ENCODE results near the gene SYT11. TPM values are rescaled to one million over a fixed set of nuclear protein-coding genes. Genes with fewer than 3 reads are reported as not detected.

Gene SYT11
- total RNA-seq, 4 donors from 2014 or later: 1.7 to 4.0 (median 3.5) TPM

GRCh38 chr1:155897746-155898145 is 38.4 kb downstream of the SYT11 start:
- WGBS, 2 donors: 79 to 81% methylated on average over 1 of the region's 1 CpG
- DNase-seq (ENCODE audit: low spot score in 2 of 2): no peak
- no peak overlapping the region for H3K4me3 ChIP-seq (ENCODE audit: low read depth, poor library complexity, severe bottlenecking)
- TF ChIP-seq POLR2A (IDR thresholded peaks at IDR 0.05) (no peak), CTCF (IDR thresholded peaks at IDR 0.05) (no peak)
- intact Hi-C loops (cut with DNase I; ENCODE audit: low total_unique reads): no loop called here

- no peak for DNase-seq (ENCODE audit: low spot score in 2 of 2)
- no peak overlapping the region for H3K4me3 ChIP-seq (ENCODE audit: low read depth, poor library complexity, severe bottlenecking)
- TF ChIP-seq POLR2A (IDR thresholded peaks at IDR 0.05): no peak
- no peak for TF ChIP-seq CTCF (IDR thresholded peaks at IDR 0.05)
- intact Hi-C loops (cut with DNase I; ENCODE audit: low total_unique reads): no loop called here
- 84 to 85% methylated on average over 2 of the region's 2 CpGs for WGBS, 2 donors
Measured at GRCh38 chr1:155898888-155899287, 39.5 kb downstream of the SYT11 start.

- 94 to 95% methylated on average over 2 of the region's 2 CpGs for WGBS, 2 donors
Measured at GRCh38 chr1:155899683-155900082, 40.3 kb downstream of the SYT11 start.

GRCh38 chr1:155900161-155900560 is 40.8 kb downstream of the SYT11 start:
- no peak for DNase-seq (ENCODE audit: low spot score in 2 of 2)
- WGBS, 2 donors: 89 to 92% methylated on average over 4 of the region's 4 CpGs
- TF ChIP-seq POLR2A (IDR thresholded peaks at IDR 0.05) (no peak), CTCF (IDR thresholded peaks at IDR 0.05) (no peak)
- no peak overlapping the region for H3K4me3 ChIP-seq (ENCODE audit: low read depth, poor library complexity, severe bottlenecking)
- intact Hi-C loops (cut with DNase I; ENCODE audit: low total_unique reads): loop anchor here (2.0 kb wide), 1 partner anchor 561 kb away; no protein-coding TSS in a partner anchor

More at GRCh38 chr1:155899683-155900082, 40.3 kb downstream of the SYT11 start:
- no peak for TF ChIP-seq CTCF (IDR thresholded peaks at IDR 0.05)
- TF ChIP-seq POLR2A (IDR thresholded peaks at IDR 0.05): no peak
- no peak for DNase-seq (ENCODE audit: low spot score in 2 of 2)
- H3K4me3 ChIP-seq (ENCODE audit: low read depth, poor library complexity, severe bottlenecking): no peak overlapping the region
- intact Hi-C loops (cut with DNase I; ENCODE audit: low total_unique reads): loop anchor here (2.0 kb wide), 1 partner anchor 561 kb away; no protein-coding TSS in a partner anchor

GRCh38 chr1:155904261-155904660 is 44.9 kb downstream of the SYT11 start:
- intact Hi-C loops (cut with DNase I; ENCODE audit: low total_unique reads): no loop called here
- TF ChIP-seq POLR2A (IDR thresholded peaks at IDR 0.05): no peak
- no peak for TF ChIP-seq CTCF (IDR thresholded peaks at IDR 0.05)
- H3K4me3 ChIP-seq (ENCODE audit: low read depth, poor library complexity, severe bottlenecking): no peak overlapping the region
- 95 to 96% methylated on average over 12 of the region's 12 CpGs for WGBS, 2 donors
- DNase-seq (ENCODE audit: low spot score in 2 of 2): no peak

- intact Hi-C loops (cut with DNase I; ENCODE audit: low total_unique reads): no loop called here
- TF ChIP-seq CTCF (IDR thresholded peaks at IDR 0.05) (no peak), POLR2A (IDR thresholded peaks at IDR 0.05) (no peak)
- WGBS, 2 donors: 53 to 65% methylated on average over 4 of the region's 4 CpGs
- no peak overlapping the region for H3K4me3 ChIP-seq (ENCODE audit: low read depth, poor library complexity, severe bottlenecking)
- peak; percentile 40 to 59 for DNase-seq (ENCODE audit: low spot score in 2 of 2)
Measured at GRCh38 chr1:155909894-155910293, 50.5 kb downstream of the SYT11 start.

All from lower leg skin (tissue), 4 donors.